ENCODE measurements around the gene CBFA2T2.

Gene CBFA2T2

DNA sequence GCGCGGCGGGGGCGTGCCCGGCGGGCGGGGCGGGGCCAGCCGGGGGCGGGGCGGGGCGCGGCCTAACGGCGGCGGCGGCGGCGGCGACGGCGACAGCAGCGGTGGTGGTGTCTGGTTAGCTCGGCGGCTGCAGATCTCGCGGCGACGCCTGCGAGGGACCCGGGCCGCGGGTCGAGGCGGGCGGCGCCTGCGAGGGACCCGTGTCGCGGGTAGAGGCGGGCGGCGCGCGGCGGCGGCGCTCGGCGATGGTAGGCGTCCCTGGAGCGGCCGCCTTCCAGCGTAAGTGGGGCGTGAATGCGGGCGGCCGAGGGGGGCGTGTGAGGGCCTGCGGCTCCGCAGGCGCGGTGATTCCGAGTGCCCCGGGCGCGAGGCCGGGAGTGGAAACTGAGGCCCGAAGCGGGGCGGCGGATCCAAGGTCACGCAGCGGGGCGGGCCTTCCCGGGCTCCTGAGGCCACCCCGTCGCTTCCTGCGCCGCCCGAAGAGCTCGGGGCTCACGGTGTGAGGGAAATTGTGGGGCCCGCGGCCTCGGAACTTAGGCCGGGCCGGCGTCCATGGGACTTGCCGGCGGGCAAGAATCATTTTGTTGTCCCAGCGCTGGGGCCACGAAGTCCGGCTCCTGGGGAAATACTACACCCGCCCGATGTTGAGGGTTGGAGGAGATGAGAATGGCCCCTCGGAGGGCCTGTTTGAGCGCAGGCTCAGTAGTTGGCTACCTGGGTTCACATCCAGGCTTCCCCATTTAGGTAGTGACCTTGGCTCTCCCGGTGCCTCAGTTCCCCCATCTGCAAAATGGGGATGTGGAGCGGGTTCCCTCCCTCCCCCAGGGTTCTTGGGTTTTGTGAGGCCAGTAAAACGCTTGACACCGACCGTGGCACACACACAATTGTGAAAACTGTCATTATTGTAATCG lies at the start of gene CBFA2T2:
TSS of gene CBFA2T2 (plus strand) at position 74 of the 911 bp plus-strand sequence. CDS start at position 246, 172 bp downstream.
- TF ChIP-seq GATA2 (IDR thresholded peaks at IDR 0.05; ENCODE audit: low read depth, low read length) = no peak
- TF ChIP-seq GATA3 (IDR thresholded peaks at IDR 0.05; ENCODE audit: low read depth, low read length) = no peak

DNA sequence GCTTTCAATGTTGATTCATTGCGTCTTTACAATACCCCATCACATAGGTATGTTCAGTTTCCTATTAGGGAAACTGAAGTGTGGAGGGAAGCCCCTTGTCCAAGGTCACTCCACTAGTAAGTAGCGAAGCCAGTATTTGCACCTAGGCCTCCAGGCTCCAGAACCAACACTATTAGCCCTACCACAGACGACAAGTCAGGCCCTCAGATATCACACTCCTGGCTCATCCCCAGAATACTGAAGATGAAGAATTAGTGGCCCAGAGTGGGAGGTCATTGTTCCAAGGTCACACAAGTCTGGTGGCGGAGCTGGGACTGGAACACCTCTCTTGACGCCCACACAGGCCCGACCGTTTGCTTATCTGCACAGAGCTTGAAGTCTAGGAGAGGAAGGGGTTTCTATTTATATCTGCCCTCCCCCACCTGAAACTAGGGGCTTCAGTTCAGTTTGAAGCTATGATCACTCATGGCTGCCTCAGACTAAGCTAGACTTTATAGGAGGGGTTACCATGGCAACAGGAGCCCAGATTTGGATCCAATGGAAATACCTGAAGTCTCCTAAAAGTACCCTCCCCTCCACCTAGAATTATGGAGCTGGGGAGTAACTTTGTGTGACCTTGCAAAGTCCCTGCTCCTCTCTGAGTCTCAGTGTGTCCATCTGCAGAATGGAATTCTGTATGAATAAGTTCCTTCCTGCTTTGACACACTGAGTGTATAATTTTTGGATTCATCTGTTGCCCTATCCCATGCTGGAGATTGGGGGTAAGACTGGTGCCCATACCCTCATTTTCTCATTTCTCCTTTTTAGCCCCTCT lies 48.5 kb upstream of the CBFA2T2 start:
- TF ChIP-seq GATA2 (IDR thresholded peaks at IDR 0.05; ENCODE audit: low read depth, low read length) (no peak), GATA3 (IDR thresholded peaks at IDR 0.05; ENCODE audit: low read depth, low read length) (no peak)

- TF ChIP-seq GATA3 (IDR thresholded peaks at IDR 0.05; ENCODE audit: low read depth, low read length) = no peak
- no peak for TF ChIP-seq GATA2 (IDR thresholded peaks at IDR 0.05; ENCODE audit: low read depth, low read length)
These were observed 47.5 kb upstream of the CBFA2T2 start for GRCh38 chr20:33442136-33443005.

DNA sequence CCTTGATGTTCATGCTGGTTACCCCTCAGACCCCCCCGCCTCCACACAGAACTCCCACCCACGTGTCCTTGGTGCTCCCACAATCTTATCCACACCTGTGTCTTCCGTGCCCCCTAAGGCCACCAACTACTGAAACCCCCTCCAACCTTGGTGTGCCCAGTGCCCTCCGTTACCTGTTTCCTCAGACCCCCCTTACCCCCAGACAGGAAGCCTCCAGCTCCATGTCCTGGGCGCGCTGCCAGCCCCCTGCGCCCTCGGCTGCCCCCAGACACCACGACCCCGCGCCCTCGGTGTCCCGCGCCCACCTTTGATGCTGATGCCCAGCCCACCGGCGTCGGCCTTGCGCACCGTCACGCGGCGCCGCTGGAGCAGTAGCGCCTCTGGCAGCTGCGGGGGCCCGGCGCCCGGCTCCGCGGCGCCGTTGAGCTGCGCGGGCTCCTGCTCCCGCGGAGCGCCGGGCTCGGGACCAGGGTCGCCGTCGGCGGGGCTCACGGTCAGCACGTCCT lies 46.8 kb upstream of the CBFA2T2 start:
- no peak for TF ChIP-seq GATA3 (IDR thresholded peaks at IDR 0.05; ENCODE audit: low read depth, low read length)

GRCh38 chr20:33443512-33444239 lies 46.2 kb upstream of the CBFA2T2 start, which contains the start of gene SNTA1:
Gene SNTA1, minus strand, starts transcription at chr20:33443763. Its CDS starts 143 bp downstream, at chr20:33443620.
- TF ChIP-seq GATA2 (IDR thresholded peaks at IDR 0.05; ENCODE audit: low read depth, low read length) = no peak
- no peak for TF ChIP-seq GATA3 (IDR thresholded peaks at IDR 0.05; ENCODE audit: low read depth, low read length)

GRCh38 chr20:33444797-33445560 lies 44.9 kb upstream of the CBFA2T2 start:
- TF ChIP-seq GATA2 (IDR thresholded peaks at IDR 0.05; ENCODE audit: low read depth, low read length) (no peak), GATA3 (IDR thresholded peaks at IDR 0.05; ENCODE audit: low read depth, low read length) (no peak)

DNA sequence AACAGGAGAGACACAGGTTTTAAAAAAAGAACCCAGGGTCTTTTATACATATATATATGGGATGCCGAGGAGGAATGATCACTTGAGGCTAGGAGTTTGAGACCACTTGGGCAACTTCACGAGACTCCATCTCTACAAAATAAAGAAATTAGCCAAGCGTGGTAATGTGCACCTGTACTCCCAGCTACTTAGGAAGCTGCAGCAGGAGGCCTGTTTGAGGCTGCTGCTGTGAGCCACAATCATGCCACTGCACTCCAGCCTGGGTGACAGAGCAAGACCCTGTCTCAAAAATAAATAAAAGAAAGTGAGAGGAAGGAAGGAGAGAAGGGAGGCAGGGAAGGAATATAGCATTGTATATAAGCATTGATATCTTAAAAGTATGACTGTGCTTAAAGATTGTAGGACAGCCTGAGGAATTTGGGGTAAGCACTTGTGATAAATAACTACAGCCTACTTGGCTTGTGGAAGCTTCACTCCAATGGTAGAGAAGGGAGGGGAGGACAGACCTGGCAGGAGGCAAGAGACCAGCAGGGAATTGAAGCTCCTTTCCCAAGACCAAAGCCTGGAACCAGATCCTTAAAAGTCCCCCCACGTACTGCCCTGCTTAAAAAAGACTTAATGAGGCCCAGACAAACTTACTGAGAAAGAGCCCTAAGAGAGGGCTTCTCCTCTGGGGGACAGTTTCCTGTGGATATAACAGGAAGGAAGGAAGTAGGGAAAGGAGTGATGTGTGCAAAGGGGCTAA lies 43.8 kb upstream of the CBFA2T2 start:
- no peak for TF ChIP-seq GATA2 (IDR thresholded peaks at IDR 0.05; ENCODE audit: low read depth, low read length)

DNA sequence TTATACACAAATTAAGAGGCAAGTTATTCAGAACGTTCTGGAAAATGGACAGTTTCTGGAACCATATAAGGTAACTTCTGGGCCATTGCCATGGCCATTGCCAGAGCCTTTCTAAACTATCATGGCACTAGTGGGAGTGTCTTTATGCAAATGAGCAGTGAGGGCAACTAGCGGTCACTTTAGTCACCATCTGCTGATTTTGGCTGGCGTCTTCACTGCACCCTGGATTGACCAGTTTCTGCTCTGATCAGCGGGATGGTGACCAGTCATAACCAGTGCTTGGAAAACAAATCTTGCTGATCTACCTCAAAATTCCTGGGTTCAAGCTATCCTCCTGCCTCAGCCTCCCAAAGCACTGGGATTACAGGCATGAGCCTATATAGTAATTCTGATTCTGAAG lies 39.0 kb upstream of the CBFA2T2 start:
- no peak for TF ChIP-seq GATA3 (IDR thresholded peaks at IDR 0.05; ENCODE audit: low read depth, low read length)
- TF ChIP-seq GATA2 (IDR thresholded peaks at IDR 0.05; ENCODE audit: low read depth, low read length) = no peak

- TF ChIP-seq GATA3 (IDR thresholded peaks at IDR 0.05; ENCODE audit: low read depth, low read length) (no peak), GATA2 (IDR thresholded peaks at IDR 0.05; ENCODE audit: low read depth, low read length) (no peak)
These were observed 30.3 kb upstream of the CBFA2T2 start for GRCh38 chr20:33459599-33459998.

DNA sequence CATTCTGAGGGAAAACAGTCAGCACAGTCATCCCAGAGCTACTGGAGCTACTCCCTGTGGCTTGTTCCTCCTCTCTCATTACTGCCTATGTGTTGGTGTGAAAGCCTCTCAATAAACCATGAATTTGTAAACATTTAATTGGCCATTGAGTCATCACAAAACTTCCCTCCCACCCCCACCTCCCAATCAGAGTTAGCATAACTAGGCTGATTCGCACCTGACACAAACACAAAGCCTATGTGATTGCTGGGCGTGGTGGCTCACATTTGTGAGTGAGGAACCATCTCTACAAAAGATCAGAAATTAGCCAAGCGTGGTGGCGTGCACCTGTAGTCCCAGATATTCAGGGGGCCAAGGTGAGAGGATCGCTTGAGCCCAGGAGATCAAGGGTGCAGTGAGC lies 29.2 kb upstream of the CBFA2T2 start:
- no peak for TF ChIP-seq GATA2 (IDR thresholded peaks at IDR 0.05; ENCODE audit: low read depth, low read length)
- no peak for TF ChIP-seq GATA3 (IDR thresholded peaks at IDR 0.05; ENCODE audit: low read depth, low read length)

- TF ChIP-seq GATA2 (IDR thresholded peaks at IDR 0.05; ENCODE audit: low read depth, low read length) (no peak), GATA3 (IDR thresholded peaks at IDR 0.05; ENCODE audit: low read depth, low read length) (no peak)
These were observed 26.4 kb upstream of the CBFA2T2 start for GRCh38 chr20:33463332-33464101.
